A673 (cell line): ENCODE results near the gene ACOX3.

Source experiments
- CTCF ChIP-seq: fragments of 300-800, 200-600 bp; sonication (generic); conservative IDR thresholded peaks from 2 replicates; pipeline ENCODE4 v1.5.1; 2017; ENCODE audit warnings: low read depth, mild to moderate bottlenecking, antibody characterized with exemption, low read length, moderate library complexity, mixed read lengths
- EZH2 ChIP-seq: fragments of 200-600 bp; sonication (generic); IDR thresholded peaks from 2 replicates; pipeline ENCODE4 v1.6.1; 2017; ENCODE audit warnings: borderline replicate concordance, low read depth, mild to moderate bottlenecking, mixed read lengths, antibody characterized with exemption, low read length; ENCODE audit not compliant: poor library complexity, severe bottlenecking

- no peak for TF ChIP-seq CTCF
- TF ChIP-seq EZH2, result no peak
These were observed 37.2 kb upstream of the ACOX3 start for GRCh38 chr4:8477676-8478075.
